HG03103 (cell line): ENCODE measurements around the gene SMYD2.
A peak's percentile ranks its signal among the peaks of the same experiment; 100 is the strongest.

ENCODE experiments used
- ATAC-seq: cut with Tn5 transposase; IDR thresholded peaks from one replicate; pipeline ENCODE4 v1.9.1; 2021; ENCODE audit warnings: low read depth; ENCODE audit not compliant: unreplicated experiment

The SMYD2 gene

GRCh38 chr1:214281021-214281719 lies at the start of gene SMYD2:
Gene SMYD2 (plus strand): TSS chr1:214281159. CDS start chr1:214281255, 96 bp downstream.
- peak; percentile 58 for ATAC-seq

GRCh38 chr1:214233856-214234634 lies 46.9 kb upstream of the SMYD2 start:
- no peak for ATAC-seq

- ATAC-seq, result no peak
Measured at GRCh38 chr1:214234635-214235025, 46.3 kb upstream of the SMYD2 start.

GRCh38 chr1:214236477-214236876 lies 44.5 kb upstream of the SMYD2 start:
- ATAC-seq, result no peak

- no peak for ATAC-seq
Measured at GRCh38 chr1:214241060-214241459, 39.9 kb upstream of the SMYD2 start.

- no peak for ATAC-seq
Measured at GRCh38 chr1:214244252-214244651, 36.7 kb upstream of the SMYD2 start.

GRCh38 chr1:214244841-214245240 lies 36.1 kb upstream of the SMYD2 start:
- no peak for ATAC-seq

- ATAC-seq, result no peak
Measured at GRCh38 chr1:214247501-214248041, 33.4 kb upstream of the SMYD2 start.

GRCh38 chr1:214248311-214249085 lies 32.5 kb upstream of the SMYD2 start:
- ATAC-seq, result no peak

- ATAC-seq, result no peak
Measured at GRCh38 chr1:214249651-214250050, 31.3 kb upstream of the SMYD2 start.

GRCh38 chr1:214251354-214251753 lies 29.6 kb upstream of the SMYD2 start:
- ATAC-seq, result no peak

GRCh38 chr1:214255509-214255908 lies 25.4 kb upstream of the SMYD2 start:
- no peak for ATAC-seq

GRCh38 chr1:214259353-214259977 lies 21.5 kb upstream of the SMYD2 start:
- ATAC-seq, result no peak

GRCh38 chr1:214260561-214261205 lies 20.3 kb upstream of the SMYD2 start:
- no peak for ATAC-seq

GRCh38 chr1:214261206-214262123 lies 19.5 kb upstream of the SMYD2 start:
- ATAC-seq, result peak; percentile 94

GRCh38 chr1:214264196-214264595 lies 16.8 kb upstream of the SMYD2 start:
- no peak for ATAC-seq

- ATAC-seq, result no peak
Measured at GRCh38 chr1:214264976-214265375, 16.0 kb upstream of the SMYD2 start.

GRCh38 chr1:214270097-214270650 lies 10.8 kb upstream of the SMYD2 start:
- ATAC-seq, result no peak
